ENCODE measurements around the gene ZNF668. TPM values are rescaled to one million over a fixed set of nuclear protein-coding genes. Genes with fewer than 3 reads are reported as not detected.

ZNF668 gene
- total RNA-seq, 4 donors from 2014 or later: 7.9 to 17.9 (median 10.2) TPM

DNA sequence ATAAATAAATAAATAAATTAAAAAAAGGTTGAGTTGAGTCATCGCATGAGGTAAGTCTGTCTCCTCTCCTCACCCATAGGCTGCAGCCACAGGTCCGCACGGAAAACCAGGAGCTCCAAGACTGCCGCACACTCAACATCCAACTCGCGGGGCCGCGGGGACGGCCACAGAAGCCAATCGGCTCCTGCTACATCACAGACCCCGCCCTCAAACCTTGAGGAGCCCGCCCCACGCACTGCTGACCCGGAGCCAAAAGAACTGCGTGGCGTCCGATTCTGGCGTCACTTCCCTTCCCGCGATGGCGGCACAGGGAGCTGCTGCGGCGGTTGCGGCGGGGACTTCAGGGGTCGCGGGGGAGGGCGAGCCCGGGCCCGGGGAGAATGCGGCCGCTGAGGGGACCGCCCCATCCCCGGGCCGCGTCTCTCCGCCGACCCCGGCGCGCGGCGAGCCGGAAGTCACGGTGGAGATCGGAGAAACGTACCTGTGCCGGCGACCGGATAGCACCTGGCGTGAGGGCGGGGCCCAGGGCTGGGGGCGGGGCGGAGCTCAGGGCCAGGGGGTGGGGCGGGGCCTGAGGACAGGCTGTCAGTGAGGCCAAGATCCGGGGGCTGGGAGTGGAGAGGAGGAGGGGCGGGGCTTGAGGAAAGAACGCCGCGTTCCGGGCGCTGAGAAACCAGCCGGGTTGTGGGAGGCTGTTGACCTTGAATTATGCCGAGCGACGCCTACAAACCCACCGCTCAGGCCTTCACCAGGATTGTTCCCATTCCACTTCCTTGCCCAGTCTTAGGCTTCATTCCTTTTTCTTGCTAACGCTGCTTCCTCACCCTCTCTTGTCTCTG lies 43.6 kb upstream of the ZNF668 start, which contains the start of gene KAT8:
TSS of gene KAT8 (plus strand) at position 281 of the 839 bp plus-strand sequence. CDS start at position 299, 18 bp downstream.
- TF ChIP-seq POLR2AphosphoS5 (IDR thresholded peaks at IDR 0.05) (peak; percentile 90 to 98 (median 98)), EP300 (IDR thresholded peaks at IDR 0.05; ENCODE audit: low read depth) (peak; percentile 80), POLR2A (IDR thresholded peaks at IDR 0.05) (peak; percentile 95)
- TF ChIP-seq, protein P1, sequence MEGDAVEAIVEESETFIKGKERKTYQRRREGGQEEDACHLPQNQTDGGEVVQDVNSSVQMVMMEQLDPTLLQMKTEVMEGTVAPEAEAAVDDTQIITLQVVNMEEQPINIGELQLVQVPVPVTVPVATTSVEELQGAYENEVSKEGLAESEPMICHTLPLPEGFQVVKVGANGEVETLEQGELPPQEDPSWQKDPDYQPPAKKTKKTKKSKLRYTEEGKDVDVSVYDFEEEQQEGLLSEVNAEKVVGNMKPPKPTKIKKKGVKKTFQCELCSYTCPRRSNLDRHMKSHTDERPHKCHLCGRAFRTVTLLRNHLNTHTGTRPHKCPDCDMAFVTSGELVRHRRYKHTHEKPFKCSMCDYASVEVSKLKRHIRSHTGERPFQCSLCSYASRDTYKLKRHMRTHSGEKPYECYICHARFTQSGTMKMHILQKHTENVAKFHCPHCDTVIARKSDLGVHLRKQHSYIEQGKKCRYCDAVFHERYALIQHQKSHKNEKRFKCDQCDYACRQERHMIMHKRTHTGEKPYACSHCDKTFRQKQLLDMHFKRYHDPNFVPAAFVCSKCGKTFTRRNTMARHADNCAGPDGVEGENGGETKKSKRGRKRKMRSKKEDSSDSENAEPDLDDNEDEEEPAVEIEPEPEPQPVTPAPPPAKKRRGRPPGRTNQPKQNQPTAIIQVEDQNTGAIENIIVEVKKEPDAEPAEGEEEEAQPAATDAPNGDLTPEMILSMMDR (IDR thresholded peaks at IDR 0.05): no peak
- intact Hi-C loops (cut with DNase I; ENCODE audit: low total_unique reads) (no loop called here), in situ Hi-C loops (cut with MboI; ENCODE audit: low pct_ligation_motif_present in 1 of 4, low pct_unique_long_range_greater_than_20kb in 1 of 4, low sequenced_read_pairs in 3 of 4) (no loop called here)
- H3K27ac ChIP-seq: peak within 1 kb of the TSS; percentile 92 to 100 (median 96)
- H3K4me3 ChIP-seq: peak within 1 kb of the TSS; percentile 68 to 92 (median 79)
- peaks cover 0 to 29% (median 11%) of the 10 kb centered on the region in 4 donors for H3K36me3 ChIP-seq
- WGBS, 2 donors (ENCODE audit: low coverage in 1 of 2): 0% methylated on average over 17 to 64 of the region's 68 CpGs
- H3K4me1 ChIP-seq: peaks cover 12 to 57% (median 34%) of the 10 kb centered on the region in 4 donors
- H3K9me3 ChIP-seq: no peaks in the 10 kb centered on the region
- DNase-seq: peak; percentile 99
- no peaks in the 10 kb centered on the region for H3K27me3 ChIP-seq

DNA sequence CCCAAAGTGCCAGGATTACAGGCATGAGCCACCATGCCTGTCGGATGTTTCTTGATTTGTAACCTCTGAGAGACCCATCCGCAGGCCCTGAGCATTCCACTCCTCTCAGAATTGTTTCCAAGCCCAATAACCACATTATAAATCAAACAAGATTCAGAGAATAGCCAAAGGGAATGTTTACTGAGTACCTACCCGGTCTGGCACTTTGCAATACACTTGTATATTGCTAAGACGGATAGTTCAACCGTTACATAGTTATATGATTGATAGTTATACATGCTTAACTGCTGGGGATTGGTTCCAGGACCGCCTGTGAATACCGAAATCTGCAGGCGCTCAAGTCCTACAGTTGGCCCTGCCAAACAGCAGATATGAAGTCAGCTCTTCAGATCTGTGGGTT lies 40.4 kb upstream of the ZNF668 start:
- intact Hi-C loops (cut with DNase I; ENCODE audit: low total_unique reads) (no loop called here), in situ Hi-C loops (cut with MboI; ENCODE audit: low pct_ligation_motif_present in 1 of 4, low pct_unique_long_range_greater_than_20kb in 1 of 4, low sequenced_read_pairs in 3 of 4) (no loop called here)
- Histone ChIP-seq H3K9me3 (no peaks in the 10 kb centered on the region), H3K4me3 (no peak overlapping the region), H3K27ac (peak overlapping the region; percentile 92 to 100 (median 96)), H3K4me1 (peaks cover 12 to 59% (median 35%) of the 10 kb centered on the region in 4 donors), H3K36me3 (peaks cover 0 to 5% (median 3%) of the 10 kb centered on the region in 4 donors), H3K27me3 (no peaks in the 10 kb centered on the region)
- TF ChIP-seq POLR2AphosphoS5 (IDR thresholded peaks at IDR 0.05): peak in 1 of 3 donors; percentile 39
- TF ChIP-seq POLR2A (IDR thresholded peaks at IDR 0.05): no peak
- TF ChIP-seq, protein P1 (IDR thresholded peaks at IDR 0.05): no peak
- no peak for TF ChIP-seq EP300 (IDR thresholded peaks at IDR 0.05; ENCODE audit: low read depth)
- no peak for DNase-seq
- WGBS, 2 donors (ENCODE audit: low coverage in 1 of 2): 20 to 47% methylated on average over 1 to 8 of the region's 8 CpGs

DNA sequence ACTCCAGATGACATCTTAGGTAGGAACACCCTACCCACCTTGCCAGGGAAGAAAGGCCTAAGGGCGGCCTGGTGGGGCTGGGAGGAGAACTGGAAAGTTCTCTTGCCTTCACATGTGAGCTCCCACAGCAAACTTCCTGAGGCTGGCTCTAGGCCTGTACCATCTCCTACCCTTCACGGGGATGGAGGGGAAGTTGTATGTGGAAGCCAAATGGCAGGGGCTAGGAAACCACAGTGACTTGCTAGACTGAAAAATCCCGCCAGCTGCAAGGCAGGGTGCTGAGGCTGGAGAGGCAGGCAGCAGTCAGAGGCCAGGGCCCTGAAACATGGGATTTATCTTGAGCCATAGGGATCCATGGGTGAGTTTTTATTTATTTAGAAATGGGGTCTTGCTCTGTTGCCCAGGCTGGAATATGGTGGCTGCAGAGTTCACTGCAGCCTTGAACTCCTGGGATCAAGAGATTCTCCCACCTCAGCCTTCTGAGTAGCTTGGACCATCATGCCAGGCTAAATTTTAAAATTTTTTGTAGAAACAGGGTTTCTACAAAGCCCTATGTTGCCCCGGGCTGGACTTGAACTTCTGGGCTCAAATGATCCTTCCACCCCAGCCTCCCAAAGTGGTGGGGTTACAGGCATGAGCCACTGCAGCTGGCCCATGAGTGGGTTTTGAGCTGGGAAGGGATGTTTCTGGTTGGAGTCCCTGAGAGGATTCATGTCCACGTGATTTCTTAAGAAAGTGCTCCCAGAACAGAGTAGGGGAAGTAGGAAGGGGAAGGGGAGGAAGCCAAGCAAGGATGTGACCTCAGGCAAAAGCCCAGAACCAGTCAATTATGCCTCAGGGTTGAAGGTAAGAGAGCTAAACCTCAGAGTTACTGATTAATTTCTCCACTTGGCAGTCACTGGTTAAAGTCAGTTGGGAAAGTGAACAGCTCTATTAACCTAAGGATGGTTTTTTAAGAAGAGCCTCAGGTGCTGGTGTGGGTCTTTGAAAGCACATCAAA lies 39.4 kb upstream of the ZNF668 start:
- Histone ChIP-seq H3K36me3 (peaks cover 0 to 5% (median 3%) of the 10 kb centered on the region in 4 donors), H3K9me3 (no peaks in the 10 kb centered on the region), H3K27ac (peak overlapping the region; percentile 92 to 100 (median 96)), H3K4me1 (peaks cover 5 to 60% (median 35%) of the 10 kb centered on the region in 4 donors), H3K4me3 (no peak overlapping the region), H3K27me3 (no peaks in the 10 kb centered on the region)
- in situ Hi-C loops (cut with MboI; ENCODE audit: low pct_ligation_motif_present in 1 of 4, low pct_unique_long_range_greater_than_20kb in 1 of 4, low sequenced_read_pairs in 3 of 4): no loop called here
- WGBS, 2 donors (ENCODE audit: low coverage in 1 of 2): 61 to 80% methylated on average over 1 to 5 of the region's 5 CpGs
- intact Hi-C loops (cut with DNase I; ENCODE audit: low total_unique reads): no loop called here
- DNase-seq: no peak
- TF ChIP-seq, protein P1 (IDR thresholded peaks at IDR 0.05): no peak
- no peak for TF ChIP-seq POLR2AphosphoS5 (IDR thresholded peaks at IDR 0.05)
